Upper lobe of right lung (tissue), 1 donor: ENCODE data around the gene ALPK3. TPM values are rescaled to one million over a fixed set of nuclear protein-coding genes. Genes with fewer than 3 reads are reported as not detected.
A peak's percentile ranks its signal among the peaks of the same experiment; 100 is the strongest.

ENCODE experiments used
- ATAC-seq: fragments of 200-7000 bp; cut with Tn5 transposase; one replicate; pipeline ENCODE4 v1.9.1; 2020; ENCODE audit warnings: mild to moderate bottlenecking, moderate library complexity
- DNase-seq: peaks from one replicate; pipeline ENCODE4 v3.0.0-alpha.2; 2020
- H3K27ac ChIP-seq: fragments of 200-600 bp; one replicate; pipeline ENCODE4 v1.8.0; 2022
- H3K27me3 ChIP-seq: fragments of 200-600 bp; one replicate; pipeline ENCODE4 v1.8.0; 2022; ENCODE audit warnings: mild to moderate bottlenecking
- H3K36me3 ChIP-seq: fragments of 200-600 bp; one replicate; pipeline ENCODE4 v1.8.0; 2022
- H3K4me1 ChIP-seq: fragments of 200-600 bp; one replicate; pipeline ENCODE4 v1.8.0; 2022
- H3K4me3 ChIP-seq: fragments of 200-600 bp; one replicate; pipeline ENCODE4 v1.8.0; 2022; ENCODE audit warnings: mild to moderate bottlenecking
- H3K9me3 ChIP-seq: fragments of 200-600 bp; one replicate; pipeline ENCODE4 v1.8.0; 2022
- CTCF ChIP-seq: fragments of 200-600 bp; IDR thresholded peaks from one replicate; pipeline ENCODE4 v1.8.0; 2022; ENCODE audit warnings: antibody characterized with exemption
- intact Hi-C: fragments of 100-400 bp; cut with DNase I; formaldehyde crosslinking; loops from one replicate; pipeline ENCODE4 v1.11.0; 2022
- total RNA-seq: library from RNA; stranded (reverse); fragmentation: NEBNext Ultra II Directional; extraction: Animal tissue kit (Norgen Biotek cat#: 25700); gene quantifications from one replicate; pipeline ENCODE4 v1.2.1, GENCODE V29; 2021
- donor health status: DM: no; HTN: yes; CAD: no; lungs with severe emphysema.

Gene ALPK3
- total RNA-seq, 1 donor from 2014 or later, result 21.0 TPM

- Histone ChIP-seq H3K4me3 (no peak overlapping the region), H3K27ac (no peak overlapping the region), H3K27me3 (no peaks in the 10 kb centered on the region), H3K4me1 (peaks cover 3% of the 10 kb centered on the region), H3K36me3 (no peaks in the 10 kb centered on the region), H3K9me3 (no peaks in the 10 kb centered on the region)
- ATAC-seq (no peak), DNase-seq (no peak)
- no peak for TF ChIP-seq CTCF
- intact Hi-C loops, result no loop called here
Measured at GRCh38 chr15:84846269-84846668, 29.1 kb downstream of the ALPK3 start.

GRCh38 chr15:84847382-84847781 lies 30.2 kb downstream of the ALPK3 start:
- H3K27me3 ChIP-seq, result no peaks in the 10 kb centered on the region
- DNase-seq (no peak), ATAC-seq (no peak)
- no peak overlapping the region for H3K4me3 ChIP-seq
- H3K4me1 ChIP-seq, result no peaks in the 10 kb centered on the region
- no peak overlapping the region for H3K27ac ChIP-seq
- H3K36me3 ChIP-seq, result no peaks in the 10 kb centered on the region
- H3K9me3 ChIP-seq, result no peaks in the 10 kb centered on the region
- no peak for TF ChIP-seq CTCF
- intact Hi-C loops, result no loop called here

GRCh38 chr15:84852212-84852611 lies 35.1 kb downstream of the ALPK3 start:
- TF ChIP-seq CTCF, result no peak
- Histone ChIP-seq H3K4me3 (no peak overlapping the region), H3K4me1 (no peaks in the 10 kb centered on the region), H3K27me3 (no peaks in the 10 kb centered on the region), H3K36me3 (no peaks in the 10 kb centered on the region), H3K27ac (no peak overlapping the region), H3K9me3 (no peaks in the 10 kb centered on the region)
- intact Hi-C loops, result no loop called here
- DNase-seq, result no peak
- ATAC-seq, result no peak

- Histone ChIP-seq H3K27ac (no peak overlapping the region), H3K27me3 (no peaks in the 10 kb centered on the region), H3K36me3 (no peaks in the 10 kb centered on the region), H3K4me1 (no peaks in the 10 kb centered on the region), H3K9me3 (no peaks in the 10 kb centered on the region), H3K4me3 (no peak overlapping the region)
- no peak for DNase-seq
- TF ChIP-seq CTCF, result no peak
- intact Hi-C loops, result no loop called here
- ATAC-seq, result no peak
Measured at GRCh38 chr15:84855136-84855535, 38.0 kb downstream of the ALPK3 start.

GRCh38 chr15:84855765-84856164 lies 38.6 kb downstream of the ALPK3 start:
- Histone ChIP-seq H3K27me3 (no peaks in the 10 kb centered on the region), H3K27ac (no peak overlapping the region), H3K36me3 (no peaks in the 10 kb centered on the region), H3K9me3 (no peaks in the 10 kb centered on the region), H3K4me1 (no peaks in the 10 kb centered on the region), H3K4me3 (no peak overlapping the region)
- intact Hi-C loops, result no loop called here
- DNase-seq (no peak), ATAC-seq (no peak)
- TF ChIP-seq CTCF, result no peak

GRCh38 chr15:84856731-84857417 lies 39.7 kb downstream of the ALPK3 start:
- Histone ChIP-seq H3K36me3 (no peaks in the 10 kb centered on the region), H3K27ac (no peak overlapping the region), H3K4me1 (no peaks in the 10 kb centered on the region), H3K9me3 (no peaks in the 10 kb centered on the region), H3K4me3 (no peak overlapping the region), H3K27me3 (no peaks in the 10 kb centered on the region)
- DNase-seq (no peak), ATAC-seq (peak; percentile 4)
- intact Hi-C loops, result no loop called here
- no peak for TF ChIP-seq CTCF
